Measurements from ENCODE around the gene GALK2. TPM values are rescaled to one million over a fixed set of nuclear protein-coding genes. Genes with fewer than 3 reads are reported as not detected.
"Not testable (repeated sequence)": the region's sequence is repeated elsewhere in the genome, so short reads cannot be mapped to it uniquely, and the experiment has no call there.

The GALK2 gene
- polyA plus RNA-seq, 2 of the 4 experiments (the other 2 are of a cell fraction): 26.8 to 40.5 TPM

GRCh38 chr15:49331951-49332350 lies 161.9 kb downstream of the GALK2 start:
- Histone ChIP-seq H3K9me3 (no peaks in the 10 kb centered on the region), H3K4me2 (no peak overlapping the region), H3K27ac (no peak overlapping the region), H3K4me3 (no peak overlapping the region), H3K4me1 (no peaks in the 10 kb centered on the region)
- DNase-seq (ENCODE audit: low read depth in 1 of 2, low spot score in 1 of 2) (no peak), ATAC-seq (no peak), FAIRE-seq (no peak)
- ChIA-PET CTCF (no interaction called here), POLR2A (no interaction called here)
- TF ChIP-seq TP53 (CRISPR knock-in tag; IDR thresholded peaks at IDR 0.05): no peak
- TF ChIP-seq EP300 (IDR thresholded peaks at IDR 0.05): no peak
- no peak for TF ChIP-seq MAZ (IDR thresholded peaks at IDR 0.05; ENCODE audit: borderline replicate concordance, low read depth, low read length)
- no peak for TF ChIP-seq CBX2 (IDR thresholded peaks at IDR 0.05; ENCODE audit: borderline replicate concordance, low read depth)
- no peak for TF ChIP-seq PBX3 (IDR thresholded peaks at IDR 0.05)
- no peak for TF ChIP-seq POLR2AphosphoS2 (conservative IDR thresholded peaks at IDR 0.05; ENCODE audit: low read length)
- 84% methylated on average over 3 of the region's 3 CpGs for WGBS (ENCODE audit: missing lambda C conversion rate)

GRCh38 chr15:49339656-49340055 lies 169.6 kb downstream of the GALK2 start:
- ChIA-PET POLR2A (no interaction called here), CTCF (no interaction called here)
- H3K9me3 ChIP-seq: 0 out of 3 replicates have a peak, but pooled peaks cover 7% of the 10 kb centered on the region
- FAIRE-seq (no peak), ATAC-seq (no peak), DNase-seq (ENCODE audit: low read depth in 1 of 2, low spot score in 1 of 2) (no peak)
- no peak overlapping the region for H3K27ac ChIP-seq
- no peaks in the 10 kb centered on the region for H3K4me1 ChIP-seq
- no peak overlapping the region for H3K4me3 ChIP-seq
- 96% methylated on average over 4 of the region's 10 CpGs for WGBS (ENCODE audit: missing lambda C conversion rate)
- TF ChIP-seq RAD21 (conservative IDR thresholded peaks at IDR 0.05 in 1 of 2, IDR thresholded peaks at IDR 0.05 in 1 of 2): no peak
- TF ChIP-seq KDM5A (IDR thresholded peaks at IDR 0.05): no peak
- no peak for TF ChIP-seq MAX (IDR thresholded peaks at IDR 0.05)
- TF ChIP-seq RARB (CRISPR knock-in tag; IDR thresholded peaks at IDR 0.05): no peak
- no peak for TF ChIP-seq NFE2L2 (conservative IDR thresholded peaks at IDR 0.05; ENCODE audit: low read length)
- no peak for TF ChIP-seq TP53 (CRISPR knock-in tag; IDR thresholded peaks at IDR 0.05)
- TF ChIP-seq HDAC2 (IDR thresholded peaks at IDR 0.05): no peak
- no peak for TF ChIP-seq GATA3 (IDR thresholded peaks at IDR 0.05; ENCODE audit: borderline replicate concordance)
- no peak for TF ChIP-seq E2F6 (IDR thresholded peaks at IDR 0.05; ENCODE audit: borderline replicate concordance, low read depth)
- no peak for TF ChIP-seq RFX5 (IDR thresholded peaks at IDR 0.05)
- no peak overlapping the region for H3K4me2 ChIP-seq

GRCh38 chr15:49343546-49343945 lies 173.5 kb downstream of the GALK2 start:
- Histone ChIP-seq H3K27ac (no peak overlapping the region), H3K4me1 (no peaks in the 10 kb centered on the region), H3K4me2 (no peak overlapping the region), H3K9me3 (0 out of 3 replicates have a peak, but pooled peaks cover 7% of the 10 kb centered on the region), H3K4me3 (no peak overlapping the region)
- POLR2A ChIA-PET: no interaction called here
- TF ChIP-seq REST (IDR thresholded peaks at IDR 0.05): no peak
- TF ChIP-seq POLR2A (IDR thresholded peaks at IDR 0.05; ENCODE audit: low read length): no peak
- no peak for TF ChIP-seq ELK1 (IDR thresholded peaks at IDR 0.05; ENCODE audit: low read depth, low read length)
- no peak for TF ChIP-seq RFX5 (IDR thresholded peaks at IDR 0.05)
- CTCF ChIA-PET: no interaction called here
- DNase-seq (ENCODE audit: low read depth in 1 of 2, low spot score in 1 of 2): no peak
- FAIRE-seq: no peak
- ATAC-seq: no peak

GRCh38 chr15:49354439-49354838 lies 184.4 kb downstream of the GALK2 start:
- FAIRE-seq; H3K9me3 ChIP-seq; ATAC-seq; H3K4me1 ChIP-seq; CTCF ChIA-PET; DNase-seq (ENCODE audit: low read depth in 1 of 2, low spot score in 1 of 2); POLR2A ChIA-PET; H3K27ac ChIP-seq; H3K4me3 ChIP-seq; H3K4me2 ChIP-seq: not testable (repeated sequence)
- 89% methylated on average over 12 of the region's 17 CpGs for WGBS (ENCODE audit: missing lambda C conversion rate)
